Measurements from ENCODE around the gene UNC5A.

Gene UNC5A

GRCh38 chr5:176816043-176816745, 5.8 kb downstream of the UNC5A start:
- no peak for TF ChIP-seq CTCF (IDR thresholded peaks at IDR 0.05; ENCODE audit: unreplicated experiment in 3 of 3)
- H3K27me3 Mint-ChIP-seq (ENCODE audit: low read depth) = peaks cover 92% of the 10 kb centered on the region
- no peak overlapping the region for H3K27ac Mint-ChIP-seq
- peaks cover under 1% of the 10 kb centered on the region for H3K9me3 Mint-ChIP-seq
- H3K4me1 Mint-ChIP-seq = peaks cover 6% of the 10 kb centered on the region
- peak overlapping the region; percentile 44 to 71 (median 61) for H3K4me3 Mint-ChIP-seq
- no peaks in the 10 kb centered on the region for H3K36me3 Mint-ChIP-seq (ENCODE audit: low read depth)

- Mint-ChIP-seq H3K36me3 (ENCODE audit: low read depth) (no peaks in the 10 kb centered on the region), H3K27ac (no peak overlapping the region), H3K27me3 (ENCODE audit: low read depth) (peaks cover 92% of the 10 kb centered on the region), H3K9me3 (no peaks in the 10 kb centered on the region), H3K4me3 (peak overlapping the region; percentile 44 to 71 (median 61)), H3K4me1 (peaks cover 4% of the 10 kb centered on the region)
- TF ChIP-seq CTCF (IDR thresholded peaks at IDR 0.05; ENCODE audit: unreplicated experiment in 3 of 3) = no peak
Measured at GRCh38 chr5:176816791-176817347, 6.5 kb downstream of the UNC5A start.

GRCh38 chr5:176817369-176817840, 7.0 kb downstream of the UNC5A start:
- no peak overlapping the region for H3K4me3 Mint-ChIP-seq
- no peak overlapping the region for H3K27ac Mint-ChIP-seq
- H3K9me3 Mint-ChIP-seq = no peaks in the 10 kb centered on the region
- no peak for TF ChIP-seq CTCF (IDR thresholded peaks at IDR 0.05; ENCODE audit: unreplicated experiment in 3 of 3)
- no peaks in the 10 kb centered on the region for H3K36me3 Mint-ChIP-seq (ENCODE audit: low read depth)
- peaks cover 92% of the 10 kb centered on the region for H3K27me3 Mint-ChIP-seq (ENCODE audit: low read depth)
- H3K4me1 Mint-ChIP-seq = peaks cover 4% of the 10 kb centered on the region

- peaks cover 4% of the 10 kb centered on the region for H3K4me1 Mint-ChIP-seq
- no peaks in the 10 kb centered on the region for H3K9me3 Mint-ChIP-seq
- peaks cover 92% of the 10 kb centered on the region for H3K27me3 Mint-ChIP-seq (ENCODE audit: low read depth)
- peak; percentile 30 to 47 (median 32) for TF ChIP-seq CTCF (IDR thresholded peaks at IDR 0.05; ENCODE audit: unreplicated experiment in 3 of 3)
- H3K27ac Mint-ChIP-seq = no peak overlapping the region
- peak overlapping the region; percentile 58 to 78 (median 67) for H3K4me3 Mint-ChIP-seq
- H3K36me3 Mint-ChIP-seq (ENCODE audit: low read depth) = no peaks in the 10 kb centered on the region
Measured at GRCh38 chr5:176817841-176818377, 7.5 kb downstream of the UNC5A start.

GRCh38 chr5:176818391-176819098, 8.2 kb downstream of the UNC5A start:
- TF ChIP-seq CTCF (IDR thresholded peaks at IDR 0.05; ENCODE audit: unreplicated experiment in 3 of 3) = no peak

More at GRCh38 chr5:176818391-176819098, 8.2 kb downstream of the UNC5A start:
- Mint-ChIP-seq H3K36me3 (ENCODE audit: low read depth) (no peaks in the 10 kb centered on the region), H3K4me3 (peak overlapping the region; percentile 58 to 78 (median 67)), H3K4me1 (peaks cover 4% of the 10 kb centered on the region), H3K27me3 (ENCODE audit: low read depth) (peaks cover 92% of the 10 kb centered on the region), H3K27ac (no peak overlapping the region), H3K9me3 (no peaks in the 10 kb centered on the region)

Measured in nephron (organoid).